CD4-positive, alpha-beta T cell (primary cell): Measurements from ENCODE around the gene WDTC1. TPM values are rescaled to one million over a fixed set of nuclear protein-coding genes. Genes with fewer than 3 reads are reported as not detected.
"Not testable (repeated sequence)": the region's sequence is repeated elsewhere in the genome, so short reads cannot be mapped to it uniquely, and the experiment has no call there.

Experiments
- ATAC-seq: fragments of 200-7000 bp; cut with Tn5 transposase; one replicate; pipeline ENCODE4 v1.10.0; 2022; ENCODE audit warnings: mild to moderate bottlenecking; ENCODE audit not compliant: poor library complexity
- CTCF ChIA-PET: fragments of 350-600 bp; sonication (Branson Sonifier 250); formaldehyde crosslinking; loops from one replicate; lab custom pipeline; 2021; ENCODE audit warnings: antibody characterized with exemption, inconsistent platforms; lab: Charles Lee
- POLR2A ChIA-PET: fragments of 350-600 bp; sonication (Branson Sonifier 250); formaldehyde crosslinking; loops from one replicate; lab custom pipeline; 2021; ENCODE audit warnings: antibody characterized with exemption, inconsistent platforms; lab: Charles Lee
- DNase-seq, 14 experiments: peaks; one replicate each; pipeline ENCODE4 v3.0.0-alpha.2; 2013 to 2020; ENCODE audit warnings: mixed read lengths in 2 of 14
- H3K27ac ChIP-seq, 2 donors: one replicate each; pipeline versions ENCODE4 v1.5.1 to v1.7.0; 2013; ENCODE audit warnings: low read length in 2 of 2, low read depth in 1 of 2, mild to moderate bottlenecking in 1 of 2
- H3K27me3 ChIP-seq, 2 experiments: 1 replicate in 1 of 2; 2 replicates in 1 of 2; pipeline versions ENCODE4 v1.6.1 to v1.7.0; 2013; ENCODE audit warnings: low read length in 2 of 2, control low read depth in 1 of 2, mild to moderate bottlenecking in 1 of 2, moderate library complexity in 1 of 2; ENCODE audit not compliant: insufficient read depth in 2 of 2, control insufficient read depth in 1 of 2
- H3K36me3 ChIP-seq: one replicate; pipeline ENCODE4 v1.6.1; 2013; ENCODE audit warnings: low read length, control low read depth; ENCODE audit not compliant: insufficient read depth
- H3K4me1 ChIP-seq: one replicate; pipeline ENCODE4 v1.6.1; 2013; ENCODE audit warnings: low read length, control low read depth; ENCODE audit not compliant: insufficient read depth
- H3K4me3 ChIP-seq: one replicate; pipeline ENCODE4 v1.5.1; 2013; ENCODE audit warnings: mild to moderate bottlenecking, low read length, moderate library complexity
- H3K9me3 ChIP-seq, 2 experiments: 1 replicate in 1 of 2; 2 replicates in 1 of 2; pipeline versions ENCODE4 v1.6.1 to v1.7.0; 2013; ENCODE audit warnings: low read length in 2 of 2, mild to moderate bottlenecking in 2 of 2, control low read depth in 1 of 2, moderate library complexity in 1 of 2; ENCODE audit not compliant: control insufficient read depth in 1 of 2, insufficient read depth in 1 of 2
- H3K27ac Mint-ChIP-seq: one replicate; pipeline ENCODE4 v1.8.0; 2020; ENCODE audit warnings: mixed read lengths
- H3K27me3 Mint-ChIP-seq: one replicate; pipeline ENCODE4 v1.8.0; 2021; ENCODE audit warnings: mixed read lengths
- H3K36me3 Mint-ChIP-seq: one replicate; pipeline ENCODE4 v1.8.0; 2021; ENCODE audit warnings: low read depth, mixed read lengths
- H3K4me1 Mint-ChIP-seq: one replicate; pipeline ENCODE4 v1.8.0; 2021; ENCODE audit warnings: low read depth, mixed read lengths
- H3K4me3 Mint-ChIP-seq: one replicate; pipeline ENCODE4 v1.8.0; 2020; ENCODE audit warnings: mild to moderate bottlenecking, mixed read lengths
- H3K9me3 Mint-ChIP-seq: one replicate; pipeline ENCODE4 v1.8.0; 2020; ENCODE audit warnings: mixed read lengths
- CTCF ChIP-seq: fragments of 200-600 bp; IDR thresholded peaks from one replicate; pipeline ENCODE4 v1.8.0; 2022; ENCODE audit warnings: antibody characterized with exemption, mild to moderate bottlenecking
- intact Hi-C, 2 experiments: fragments of 100-400 bp; cut with DNase I in 1 of 2; cut with micrococcal nuclease in 1 of 2; formaldehyde crosslinking; loops; one replicate each; pipeline versions ENCODE4 v1.15.1 to v1.9.0; 2023 to 2025; cut with DNase I, micrococcal nuclease
- total RNA-seq, 174 experiments: library from RNA in 2 of 174; stranded (reverse) in 2 of 174; gene quantifications; one replicate each; pipeline ENCODE4 v1.2.3 and lab custom pipeline; 2021 to 2026

Gene WDTC1
- total RNA-seq, 2 experiments from 2014 or later: 17.7 to 18.6 TPM

- no peaks in the 10 kb centered on the region for H3K9me3 Mint-ChIP-seq
- intact Hi-C loops: no loop called here
These were observed 14.3 kb upstream of the WDTC1 start for GRCh38 chr1:27220096-27220495.

DNA sequence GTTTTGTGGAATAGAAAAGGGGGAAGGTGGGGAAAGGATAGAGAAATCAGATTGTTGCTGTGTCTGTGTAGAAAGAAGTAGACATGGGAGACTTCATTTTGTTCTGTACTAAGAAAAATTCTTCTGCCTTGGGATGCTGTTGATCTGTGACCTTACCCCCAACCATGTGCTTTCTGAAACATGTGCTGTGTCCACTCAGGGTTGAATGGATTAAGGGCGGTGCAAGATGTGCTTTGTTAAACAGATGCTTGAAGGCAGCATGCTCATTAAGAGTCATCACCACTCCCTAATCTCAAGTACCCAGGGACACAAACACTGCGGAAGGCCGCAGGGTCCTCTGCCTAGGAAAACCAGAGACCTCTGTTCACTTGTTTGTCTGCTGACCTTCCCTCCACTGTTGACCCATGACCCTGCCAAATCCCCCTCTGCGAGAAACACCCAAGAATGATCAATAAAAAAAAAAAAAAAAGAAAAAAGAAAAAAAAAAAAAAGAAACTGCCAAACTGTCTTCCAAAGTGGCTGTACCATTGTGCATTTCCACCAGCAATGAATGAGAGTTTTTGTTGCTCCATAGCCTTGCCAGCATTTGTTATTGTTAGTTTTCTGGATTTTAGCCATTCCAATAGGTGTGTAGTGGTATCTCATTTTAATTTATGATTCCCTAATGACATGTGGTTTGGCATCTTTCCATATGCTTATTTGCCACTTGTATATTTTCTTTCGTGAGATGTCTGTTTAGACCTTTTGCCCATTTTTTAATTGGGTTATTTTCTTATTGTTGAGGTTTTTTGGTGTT lies 13.5 kb upstream of the WDTC1 start:
- H3K9me3 ChIP-seq, H3K4me1 Mint-ChIP-seq, H3K27me3 ChIP-seq, DNase-seq, ATAC-seq, H3K36me3 ChIP-seq, H3K4me3 Mint-ChIP-seq, H3K36me3 Mint-ChIP-seq, H3K9me3 Mint-ChIP-seq, H3K4me1 ChIP-seq, H3K27ac ChIP-seq, intact Hi-C loops, H3K27me3 Mint-ChIP-seq, H3K27ac Mint-ChIP-seq, H3K4me3 ChIP-seq: not testable (repeated sequence)
- CTCF ChIA-PET: interaction anchor here (0.8 kb wide), 1 partner anchor 75 kb away, joined by 3 read pairs; no protein-coding TSS in a partner anchor
- POLR2A ChIA-PET: interaction anchor here (0.7 kb wide), 1 partner anchor 145 kb away, joined by 3 read pairs; no protein-coding TSS in a partner anchor

More at GRCh38 chr1:27220096-27220495, 14.3 kb upstream of the WDTC1 start:
- CTCF ChIA-PET: interaction anchor here (0.8 kb wide), 1 partner anchor 76 kb away, joined by 3 read pairs; no protein-coding TSS in a partner anchor
- H3K4me3 ChIP-seq: no peak overlapping the region
- DNase-seq: no peak
- POLR2A ChIA-PET: interaction anchor here (0.7 kb wide), 1 partner anchor 146 kb away, joined by 3 read pairs; no protein-coding TSS in a partner anchor
- H3K27me3 ChIP-seq: no peaks in the 10 kb centered on the region
- peaks cover 5% of the 10 kb centered on the region for H3K4me1 Mint-ChIP-seq
- H3K9me3 ChIP-seq: no peaks in the 10 kb centered on the region
- ATAC-seq: no peak
- no peak overlapping the region for H3K27ac ChIP-seq
- H3K27ac Mint-ChIP-seq: no peak overlapping the region
- no peaks in the 10 kb centered on the region for H3K36me3 Mint-ChIP-seq
- H3K4me1 ChIP-seq: no peaks in the 10 kb centered on the region
- H3K4me3 Mint-ChIP-seq: no peak overlapping the region
- TF ChIP-seq CTCF: no peak
- no peaks in the 10 kb centered on the region for H3K27me3 Mint-ChIP-seq
- no peaks in the 10 kb centered on the region for H3K36me3 ChIP-seq

- CTCF ChIA-PET: interaction anchor here (1.3 to 1.4 kb wide), 2 partner anchors 8 to 71 kb away, joined by 3 to 5 read pairs; partner anchors contain the start of gene WDTC1
- ATAC-seq: no peak
- no peaks in the 10 kb centered on the region for H3K36me3 Mint-ChIP-seq
- H3K9me3 ChIP-seq: no peaks in the 10 kb centered on the region
- H3K4me3 Mint-ChIP-seq: no peak overlapping the region
- DNase-seq: no peak
- no peaks in the 10 kb centered on the region for H3K27me3 ChIP-seq
- TF ChIP-seq CTCF: no peak
- POLR2A ChIA-PET: interaction anchor here (0.7 kb wide), 1 partner anchor 19 kb away, joined by 3 read pairs; no protein-coding TSS in a partner anchor
- intact Hi-C loops: no loop called here
- no peak overlapping the region for H3K4me3 ChIP-seq
- H3K36me3 ChIP-seq: no peaks in the 10 kb centered on the region
- no peaks in the 10 kb centered on the region for H3K4me1 ChIP-seq
- H3K27me3 Mint-ChIP-seq: no peaks in the 10 kb centered on the region
- no peaks in the 10 kb centered on the region for H3K9me3 Mint-ChIP-seq
- H3K27ac ChIP-seq: no peak overlapping the region
- H3K4me1 Mint-ChIP-seq: no peaks in the 10 kb centered on the region
- H3K27ac Mint-ChIP-seq: no peak overlapping the region
These were observed 8.8 kb upstream of the WDTC1 start for GRCh38 chr1:27225621-27226020.
